Right atrium auricular region (tissue), 2 donors: ENCODE results near the gene APLF. TPM values are rescaled to one million over a fixed set of nuclear protein-coding genes. Genes with fewer than 3 reads are reported as not detected.

Source experiments
- DNase-seq: peaks from one replicate; pipeline ENCODE4 v3.0.0-alpha.2; 2019; ENCODE audit warnings: low spot score
- H3K27ac ChIP-seq, 2 donors: fragments of 200-600 bp; sonication (generic); 1 replicate in 1 of 2; 2 replicates in 1 of 2; pipeline ENCODE4 v1.5.1; 2016 to 2019
- H3K27me3 ChIP-seq, 2 donors: fragments of 200-600 bp; sonication (generic); one replicate each; pipeline versions ENCODE4 v1.5.1 to v1.6.0; 2017 to 2019
- H3K36me3 ChIP-seq: fragments of 200-600 bp; sonication (generic); one replicate; pipeline ENCODE4 v1.5.1; 2016
- H3K4me1 ChIP-seq, 2 donors: fragments of 200-600 bp; sonication (generic); one replicate each; pipeline versions ENCODE4 v1.5.1 to v1.6.0; 2017 to 2019
- H3K4me3 ChIP-seq, 2 donors: fragments of 200-600 bp; sonication (generic); 1 replicate in 1 of 2; 2 replicates in 1 of 2; pipeline ENCODE4 v1.5.1; 2017 to 2019; ENCODE audit warnings: mild to moderate bottlenecking in 1 of 2, moderate library complexity in 1 of 2
- H3K9me3 ChIP-seq, 2 donors: fragments of 200-600 bp; sonication (generic); one replicate each; pipeline ENCODE4 v1.5.1; 2019
- CTCF ChIP-seq, 2 donors: fragments of 200-600 bp; sonication (generic); IDR thresholded peaks; one replicate each; pipeline ENCODE4 v1.5.1; 2019; ENCODE audit warnings: antibody characterized with exemption in 2 of 2
- total RNA-seq, 2 donors: library from RNA; depleted of rRNA; stranded (reverse); fragments of >200 nt; gene quantifications; one replicate each; pipeline ENCODE4 v1.1.0, GENCODE V29; 2016

APLF gene
- total RNA-seq, 2 donors from 2014 or later = 4.2 to 8.2 TPM

- H3K27me3 ChIP-seq = no peaks in the 10 kb centered on the region
- no peaks in the 10 kb centered on the region for H3K4me1 ChIP-seq
- no peak for DNase-seq
- no peak overlapping the region for H3K4me3 ChIP-seq
- no peaks in the 10 kb centered on the region for H3K36me3 ChIP-seq
- no peak for TF ChIP-seq CTCF (IDR thresholded peaks at IDR 0.05)
- H3K27ac ChIP-seq = no peak overlapping the region
- H3K9me3 ChIP-seq = peaks cover 0 to 3% of the 10 kb centered on the region in 2 donors
Observed at GRCh38 chr2:68574202-68574791, 106.9 kb downstream of the APLF start.

- no peak for DNase-seq
- no peak overlapping the region for H3K27ac ChIP-seq
Observed at GRCh38 chr2:68577183-68577582, 109.8 kb downstream of the APLF start.

GRCh38 chr2:68579689-68580088 lies 112.3 kb downstream of the APLF start:
- TF ChIP-seq CTCF (IDR thresholded peaks at IDR 0.05) = no peak
- Histone ChIP-seq H3K27ac (no peak overlapping the region), H3K4me3 (no peak overlapping the region), H3K4me1 (no peaks in the 10 kb centered on the region), H3K36me3 (no peaks in the 10 kb centered on the region), H3K9me3 (peaks cover 0 to 6% of the 10 kb centered on the region in 2 donors), H3K27me3 (no peaks in the 10 kb centered on the region)
- DNase-seq = no peak

More at GRCh38 chr2:68577183-68577582, 109.8 kb downstream of the APLF start:
- Histone ChIP-seq H3K36me3 (no peaks in the 10 kb centered on the region), H3K27me3 (no peaks in the 10 kb centered on the region), H3K4me1 (no peaks in the 10 kb centered on the region), H3K9me3 (peaks cover 0 to 6% of the 10 kb centered on the region in 2 donors), H3K4me3 (no peak overlapping the region)
- no peak for TF ChIP-seq CTCF (IDR thresholded peaks at IDR 0.05)

- no peak for TF ChIP-seq CTCF (IDR thresholded peaks at IDR 0.05)
- H3K27me3 ChIP-seq = no peaks in the 10 kb centered on the region
- no peak for DNase-seq
- no peak overlapping the region for H3K27ac ChIP-seq
- H3K36me3 ChIP-seq = no peaks in the 10 kb centered on the region
- no peaks in the 10 kb centered on the region for H3K9me3 ChIP-seq
- no peak overlapping the region for H3K4me3 ChIP-seq
- no peaks in the 10 kb centered on the region for H3K4me1 ChIP-seq
Observed at GRCh38 chr2:68588589-68588988, 121.2 kb downstream of the APLF start.

- H3K27ac ChIP-seq = no peak overlapping the region
- DNase-seq = no peak
- TF ChIP-seq CTCF (IDR thresholded peaks at IDR 0.05) = no peak
Observed at GRCh38 chr2:68589963-68590362, 122.6 kb downstream of the APLF start.

GRCh38 chr2:68590702-68591101 lies 123.3 kb downstream of the APLF start:
- Histone ChIP-seq H3K36me3 (no peaks in the 10 kb centered on the region), H3K4me1 (no peaks in the 10 kb centered on the region), H3K27me3 (no peaks in the 10 kb centered on the region), H3K9me3 (no peaks in the 10 kb centered on the region), H3K27ac (no peak overlapping the region), H3K4me3 (no peak overlapping the region)
- DNase-seq = no peak
- no peak for TF ChIP-seq CTCF (IDR thresholded peaks at IDR 0.05)

More at GRCh38 chr2:68589963-68590362, 122.6 kb downstream of the APLF start:
- no peaks in the 10 kb centered on the region for H3K27me3 ChIP-seq
- no peaks in the 10 kb centered on the region for H3K9me3 ChIP-seq
- no peaks in the 10 kb centered on the region for H3K36me3 ChIP-seq
- no peaks in the 10 kb centered on the region for H3K4me1 ChIP-seq
- no peak overlapping the region for H3K4me3 ChIP-seq
